Activated gamma-delta T cell treated with Interleukin-2 at 50 U/mL for 16 hours (primary cell): ENCODE measurements around the gene SDC4.

Source experiments
- DNase-seq: peaks from one replicate; pipeline ENCODE4 v3.0.0-alpha.2; 2020

SDC4 gene

DNA sequence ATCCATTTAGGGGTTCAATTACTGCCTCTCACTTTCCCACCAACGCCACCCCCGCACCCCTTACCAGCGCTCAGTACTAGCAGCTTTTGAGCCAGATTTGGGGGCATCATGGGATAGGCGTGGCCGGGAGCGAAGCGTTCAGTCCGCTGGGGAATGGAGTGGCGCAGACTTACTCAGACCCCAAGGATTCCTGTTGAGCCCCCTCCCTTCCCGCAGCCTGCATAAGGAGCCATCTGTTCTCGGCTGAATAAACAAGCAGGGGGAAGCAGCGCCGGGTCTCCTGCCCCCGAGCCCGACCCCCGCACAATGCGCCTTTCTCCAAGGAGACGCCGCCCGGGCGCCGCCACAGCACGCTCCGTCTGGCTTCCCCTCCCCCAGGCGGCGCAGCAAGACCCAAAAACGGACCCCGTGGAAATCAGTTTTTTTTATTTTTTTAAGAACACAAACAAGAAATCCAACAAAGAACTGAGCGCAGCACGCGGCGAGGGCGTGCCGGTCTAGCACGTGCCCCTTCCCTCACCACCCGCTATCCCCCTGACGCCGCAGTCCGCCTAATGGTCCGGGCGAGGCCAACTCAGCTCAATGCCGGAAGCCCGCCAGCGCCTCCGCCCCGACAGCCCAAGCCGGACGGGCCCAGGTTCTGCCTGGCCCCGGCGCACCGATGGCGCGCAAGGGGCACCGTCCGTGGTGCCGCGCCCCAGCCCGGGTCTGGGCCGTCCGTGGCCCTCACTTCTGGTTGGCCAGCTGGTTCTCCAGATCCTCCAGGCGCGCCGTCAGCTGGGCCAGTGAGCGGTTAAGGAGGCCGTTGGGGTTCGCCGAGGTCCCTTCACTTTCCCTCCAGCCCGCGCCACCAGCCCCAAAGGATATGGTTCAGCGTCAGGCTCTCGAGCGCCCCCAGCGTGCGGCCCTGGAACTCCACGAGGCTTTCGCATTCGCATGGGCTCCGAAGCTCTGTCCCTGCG is 54.9 kb downstream of the SDC4 start:
- peak; percentile 79 for DNase-seq

DNA sequence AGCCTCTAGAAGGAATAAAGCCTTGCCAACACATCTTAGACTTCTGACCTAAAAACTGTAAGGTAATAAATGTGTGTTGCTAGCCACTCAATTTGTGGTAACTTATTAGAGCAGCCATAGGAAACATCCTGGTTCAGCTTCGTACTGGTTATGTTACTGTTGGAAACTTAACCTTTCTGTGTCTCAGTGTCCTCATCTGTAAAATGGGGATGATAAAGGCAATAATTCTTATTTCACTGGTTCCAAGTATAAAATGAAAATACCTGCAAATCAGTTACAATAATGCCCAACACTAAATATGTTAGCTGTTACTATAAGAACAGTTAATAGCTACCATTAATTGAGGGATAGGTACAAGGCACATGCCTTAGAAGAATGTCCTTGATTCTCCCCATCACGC is 55.9 kb downstream of the SDC4 start:
- DNase-seq, result no peak

DNA sequence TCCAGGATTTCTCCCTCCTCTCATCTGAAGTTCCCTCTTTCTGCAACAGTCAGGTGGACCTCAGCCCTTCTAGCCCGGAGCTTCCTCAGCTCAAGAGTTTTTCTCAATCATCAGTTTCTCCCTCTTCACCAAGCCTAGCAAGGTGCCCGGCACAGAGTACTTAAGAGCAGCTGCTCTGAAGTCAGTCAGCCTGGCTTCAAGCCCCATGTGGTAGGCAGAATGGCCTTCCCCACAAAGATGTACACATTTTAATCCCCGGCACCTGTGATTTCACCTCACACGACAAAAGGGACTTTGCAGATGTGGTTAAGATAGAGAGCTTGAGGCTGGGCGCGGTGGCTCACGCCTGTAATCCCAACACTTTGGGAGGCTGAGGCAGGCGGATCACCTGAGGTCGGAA is 56.7 kb downstream of the SDC4 start:
- DNase-seq, result no peak

DNA sequence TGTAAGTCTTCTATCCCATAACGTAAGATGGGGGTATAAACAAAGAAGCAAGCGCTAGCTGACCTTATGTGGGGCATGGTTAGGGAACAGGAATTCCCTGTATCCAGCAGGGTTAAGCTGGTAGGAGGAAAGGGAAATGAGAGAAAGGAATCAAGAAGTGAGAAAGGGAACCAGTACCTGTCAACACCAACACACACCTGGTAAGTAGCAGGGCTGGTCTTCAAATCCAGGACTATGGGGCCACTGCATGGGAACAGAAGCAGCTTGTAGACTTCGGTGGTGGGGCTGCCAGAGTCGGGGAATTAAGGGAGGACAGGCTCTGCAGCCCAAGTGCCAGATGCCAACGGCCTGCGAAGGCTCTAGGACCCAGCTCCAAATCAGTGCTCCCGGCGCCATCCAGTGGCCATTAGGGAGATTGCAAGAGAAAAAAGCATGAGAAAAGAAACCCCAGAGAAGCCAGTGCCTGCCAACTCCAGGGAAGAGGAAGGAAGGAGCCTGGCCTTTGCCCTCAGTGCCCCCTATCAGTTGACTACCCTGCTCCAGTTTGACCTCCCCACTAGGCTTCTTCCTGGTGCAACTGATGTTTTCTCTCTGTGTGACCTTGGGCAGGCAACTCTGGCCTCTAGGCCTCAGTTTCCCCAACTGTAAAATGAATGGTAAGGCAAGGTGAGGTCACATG is 57.4 kb downstream of the SDC4 start:
- peak; percentile 51 for DNase-seq

DNA sequence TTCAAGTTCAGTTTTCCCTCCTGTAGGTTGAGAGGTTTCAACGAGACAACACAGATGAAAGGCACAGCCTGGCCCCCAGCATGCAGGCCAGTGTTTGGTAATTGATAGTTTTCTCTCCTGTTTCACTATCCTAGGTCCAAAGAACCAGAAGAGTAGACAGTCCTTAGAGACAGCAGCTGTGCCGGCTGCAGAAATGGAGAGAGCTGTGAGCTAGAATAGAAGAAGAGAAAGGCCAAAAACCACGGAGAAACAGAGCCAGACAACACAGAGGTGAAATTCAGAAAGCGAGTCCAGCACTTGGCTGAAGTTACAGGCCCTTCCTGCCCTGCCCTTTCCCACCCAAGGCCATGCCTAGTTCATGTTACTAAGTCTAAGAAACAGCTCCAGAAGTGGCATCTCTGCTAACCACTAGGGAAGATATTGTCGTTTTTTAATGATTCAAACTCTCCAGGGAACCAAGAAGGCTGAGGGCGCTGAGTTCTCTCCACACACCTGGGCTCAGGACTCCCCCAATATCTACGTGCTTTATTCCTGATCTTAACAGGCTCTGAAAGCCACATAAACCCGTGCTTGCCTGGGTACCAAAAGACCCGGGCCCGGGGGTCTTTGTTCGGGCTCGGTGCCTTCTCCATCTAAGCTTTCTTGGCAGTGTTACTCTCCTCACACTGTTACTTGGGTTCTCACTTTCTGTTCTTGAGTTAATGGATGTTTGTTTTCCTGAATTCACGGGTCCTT is 58.1 kb downstream of the SDC4 start:
- no peak for DNase-seq

DNA sequence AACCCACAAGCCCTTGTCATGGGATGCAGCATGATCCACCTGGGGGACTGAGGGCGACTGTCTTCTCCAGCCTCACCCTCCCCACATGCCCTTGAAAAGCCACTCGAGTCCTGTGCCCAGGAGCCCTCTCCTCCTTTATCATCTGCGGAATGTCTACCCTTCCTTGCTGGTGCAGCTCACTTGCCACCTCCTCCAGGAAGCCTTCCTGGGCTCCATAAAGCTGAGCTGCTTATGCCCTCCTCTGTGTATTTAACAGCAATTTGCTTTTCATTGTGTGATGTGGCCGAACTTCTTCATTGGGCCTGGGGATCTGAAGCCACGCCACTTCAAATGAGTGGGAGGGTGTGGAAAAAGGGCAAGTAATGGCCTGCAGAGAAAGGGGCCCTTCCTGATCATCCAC is 59.4 kb downstream of the SDC4 start:
- DNase-seq, result no peak

DNA sequence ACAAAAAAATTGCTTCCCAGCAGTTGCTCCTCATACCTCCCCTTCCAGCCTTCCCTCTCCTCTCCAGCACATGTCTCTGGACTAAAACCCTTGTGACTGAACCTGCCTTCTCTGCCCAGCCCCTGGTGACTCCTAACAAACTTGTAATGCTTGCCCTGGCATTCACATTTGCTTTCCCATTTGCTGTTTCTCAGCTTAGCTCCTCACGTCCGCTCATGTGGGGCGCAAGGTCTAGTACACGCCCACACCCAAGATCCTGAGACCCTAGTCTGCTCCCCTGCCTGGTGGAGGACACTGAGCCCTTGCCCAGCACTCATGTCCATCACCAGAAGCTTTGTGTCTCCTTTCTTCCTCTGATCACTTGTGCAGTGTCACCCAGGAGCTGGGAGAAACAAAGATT is 59.8 kb downstream of the SDC4 start:
- no peak for DNase-seq

DNA sequence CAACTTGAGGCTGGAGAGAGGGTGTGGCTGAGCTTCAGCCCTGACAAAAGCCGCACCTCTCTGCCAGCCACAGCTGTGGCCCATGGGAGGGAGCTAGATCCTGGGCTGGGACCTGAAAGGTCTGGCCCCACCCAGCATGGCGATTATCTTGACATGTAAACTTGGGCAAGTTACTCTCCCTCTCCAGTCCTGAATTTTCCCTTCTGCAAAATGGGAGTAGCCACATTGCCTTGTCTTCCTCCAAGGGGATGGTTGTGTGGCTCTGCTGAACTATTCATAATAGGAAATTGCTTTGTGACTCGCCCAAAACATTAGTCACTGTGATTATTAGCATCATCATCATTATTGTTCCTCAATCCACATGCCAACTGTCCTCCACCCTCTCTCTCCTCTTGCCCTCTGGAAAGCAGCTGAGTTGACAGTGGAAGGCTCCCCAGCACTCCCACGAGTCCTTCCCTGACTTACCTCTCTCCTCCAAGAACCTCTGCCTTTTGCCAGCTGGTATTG is 64.6 kb downstream of the SDC4 start:
- DNase-seq, result no peak

DNA sequence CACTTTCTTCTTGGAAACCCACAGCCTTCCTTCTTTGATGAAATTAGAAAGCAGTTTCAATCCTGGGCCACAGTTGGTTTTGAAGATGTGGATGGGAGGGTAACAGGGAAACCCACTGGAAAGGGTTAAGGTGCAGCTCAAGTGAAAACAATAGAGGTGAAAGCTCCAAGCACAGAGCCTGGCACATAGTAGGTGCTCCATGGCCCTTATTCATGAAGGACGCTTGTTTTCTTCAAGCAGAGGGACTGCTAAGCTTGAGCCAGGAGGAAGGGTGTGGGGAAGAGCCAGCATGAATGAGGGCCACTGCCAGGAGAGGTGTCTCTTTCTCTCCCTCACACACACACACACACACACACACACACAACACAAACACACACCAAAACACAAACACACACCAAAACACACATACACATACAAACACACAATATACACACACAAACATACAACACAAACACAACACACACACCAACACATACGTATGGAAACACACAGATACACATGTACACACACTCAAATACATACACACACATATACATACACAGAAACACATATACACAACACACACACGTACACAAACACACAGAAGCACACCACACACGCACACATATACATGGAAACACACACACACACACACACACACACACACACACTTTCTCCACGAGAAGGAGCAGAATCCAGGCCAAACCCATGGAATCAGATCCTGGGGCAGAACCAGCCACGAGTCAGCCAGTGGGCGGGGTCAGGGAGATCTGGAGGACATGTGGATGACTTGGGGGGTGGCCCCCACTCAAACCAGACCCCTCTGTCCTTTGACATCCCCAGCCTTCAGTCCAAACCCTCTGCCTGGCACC is 65.3 kb downstream of the SDC4 start:
- no peak for DNase-seq

DNA sequence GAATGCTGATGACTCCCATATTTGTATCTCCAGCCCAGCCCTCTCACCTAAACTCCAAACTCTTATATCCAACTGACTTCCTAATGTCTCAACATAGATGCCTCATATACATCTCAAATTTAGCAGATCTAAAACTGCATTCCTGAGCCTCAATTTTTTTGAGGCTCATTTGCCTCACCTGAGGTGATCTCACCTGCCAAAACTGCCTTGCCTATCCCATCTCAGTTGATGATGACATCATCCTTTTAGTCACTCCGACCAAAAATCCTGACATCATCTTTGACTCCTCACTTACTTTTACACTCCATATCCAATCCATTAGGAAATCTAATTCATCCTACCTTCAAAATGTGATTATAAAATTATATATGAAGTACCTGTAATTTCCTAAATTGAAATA is 68.2 kb downstream of the SDC4 start:
- no peak for DNase-seq

DNA sequence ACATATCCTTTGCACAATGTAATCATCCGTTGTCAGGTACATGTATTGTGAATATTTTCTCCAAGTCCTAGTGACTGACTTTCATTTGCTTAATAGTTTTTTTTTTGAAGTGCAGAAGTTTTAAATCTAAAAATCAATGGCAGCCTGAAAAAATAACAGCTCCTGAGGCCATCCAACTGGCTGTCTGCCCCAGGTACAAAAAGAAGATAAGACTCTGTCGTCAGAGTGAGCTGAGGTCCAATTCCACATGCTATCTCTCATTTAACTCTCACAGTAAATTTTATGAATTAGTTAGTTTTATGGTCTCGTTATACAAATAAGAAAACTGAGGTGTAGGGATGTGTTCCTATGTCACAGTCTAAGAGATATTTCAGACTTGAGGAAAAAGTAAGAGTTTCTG is 72.9 kb downstream of the SDC4 start:
- no peak for DNase-seq
